Left lung (tissue), 10 donors: ENCODE results near the gene TRRAP. TPM values are rescaled to one million over a fixed set of nuclear protein-coding genes. Genes with fewer than 3 reads are reported as not detected.

Source experiments
- ATAC-seq: fragments of 200-7000 bp; cut with Tn5 transposase; one replicate; pipeline ENCODE4 v1.9.1; 2020; ENCODE audit warnings: moderate library complexity
- DNase-seq, 4 donors: peaks; one replicate each; pipeline ENCODE4 v3.0.0-alpha.2; 2013 to 2020
- H3K27ac ChIP-seq, 2 donors: fragments of 200-600 bp; sonication (generic) in 1 of 2; one replicate each; pipeline versions ENCODE4 v1.5.0 to v1.8.0; 2020 to 2021
- H3K27me3 ChIP-seq, 2 donors: fragments of 200-600 bp; sonication (generic) in 1 of 2; one replicate each; pipeline versions ENCODE4 v1.5.0 to v1.8.0; 2020 to 2021
- H3K36me3 ChIP-seq, 2 donors: fragments of 200-600 bp; sonication (generic) in 1 of 2; one replicate each; pipeline versions ENCODE4 v1.5.0 to v1.8.0; 2020 to 2021
- H3K4me1 ChIP-seq, 2 donors: fragments of 200-600 bp; one replicate each; pipeline ENCODE4 v1.8.0; 2021
- H3K4me3 ChIP-seq, 2 donors: fragments of 200-600 bp; sonication (generic) in 1 of 2; one replicate each; pipeline versions ENCODE4 v1.5.0 to v1.8.0; 2020 to 2021; ENCODE audit warnings: mild to moderate bottlenecking in 1 of 2
- H3K9me3 ChIP-seq, 2 donors: fragments of 200-600 bp; sonication (generic) in 1 of 2; one replicate each; pipeline versions ENCODE4 v1.5.0 to v1.8.0; 2020 to 2021
- CTCF ChIP-seq, 2 donors: fragments of 200-600 bp; sonication (generic) in 1 of 2; IDR thresholded peaks; one replicate each; pipeline versions ENCODE4 v1.5.0 to v1.8.0; 2021; ENCODE audit warnings: antibody characterized with exemption in 2 of 2
- intact Hi-C, 2 donors: fragments of 100-400 bp; cut with DNase I; formaldehyde crosslinking; loops; one replicate each; pipeline versions ENCODE4 v1.11.2 to v1.14.2; 2022
- polyA plus RNA-seq, 6 donors: library from polyadenylated mRNA; unstranded; fragments of 120-200 nt; gene quantifications; one replicate each; pipeline ENCODE4 v1.2.1, GENCODE V29; 2013; ENCODE audit not compliant: insufficient read length in 6 of 6
- total RNA-seq, 2 donors: library from RNA; stranded (reverse); fragmentation: NEBNext Ultra II Directional; extraction: Animal tissue kit (Norgen Biotek cat#: 25700); gene quantifications; one replicate each; pipeline ENCODE4 v1.2.1, GENCODE V29; 2021
- donor health status: DM: no; HTN: yes; CAD: no.
- donor health status: DM: no; HTN: no; CAD: no.

Gene TRRAP
- total and polyA plus RNA-seq, 8 donors, result 32.5 to 40.5 (median 38.2) TPM

- intact Hi-C loops, result no loop called here
- H3K9me3 ChIP-seq, result no peaks in the 10 kb centered on the region
Observed at GRCh38 chr7:99037327-99037940, 159.1 kb downstream of the TRRAP start.

GRCh38 chr7:99038086-99038855, 159.9 kb downstream of the TRRAP start:
- Histone ChIP-seq H3K27ac (no peak overlapping the region), H3K4me3 (no peak overlapping the region), H3K9me3 (no peaks in the 10 kb centered on the region), H3K4me1 (no peaks in the 10 kb centered on the region), H3K36me3 (peaks cover 3 to 98% of the 10 kb centered on the region in 2 donors), H3K27me3 (no peaks in the 10 kb centered on the region)
- ATAC-seq, result no peak
- intact Hi-C loops, result no loop called here
- DNase-seq, result no peak
- no peak for TF ChIP-seq CTCF (IDR thresholded peaks at IDR 0.05)

More at GRCh38 chr7:99037327-99037940, 159.1 kb downstream of the TRRAP start:
- no peaks in the 10 kb centered on the region for H3K27me3 ChIP-seq
- ATAC-seq (no peak), DNase-seq (no peak)
- no peak for TF ChIP-seq CTCF (IDR thresholded peaks at IDR 0.05)
- H3K27ac ChIP-seq, result no peak overlapping the region
- H3K36me3 ChIP-seq, result peaks cover 3 to 100% of the 10 kb centered on the region in 2 donors
- no peak overlapping the region for H3K4me3 ChIP-seq
- no peaks in the 10 kb centered on the region for H3K4me1 ChIP-seq

GRCh38 chr7:99039384-99039891, 161.1 kb downstream of the TRRAP start:
- peaks cover 3 to 98% of the 10 kb centered on the region in 2 donors for H3K36me3 ChIP-seq
- H3K9me3 ChIP-seq, result no peaks in the 10 kb centered on the region
- no peak for TF ChIP-seq CTCF (IDR thresholded peaks at IDR 0.05)
- DNase-seq (no peak), ATAC-seq (no peak)
- no peak overlapping the region for H3K4me3 ChIP-seq
- no peak overlapping the region for H3K27ac ChIP-seq
- no peaks in the 10 kb centered on the region for H3K27me3 ChIP-seq
- H3K4me1 ChIP-seq, result no peaks in the 10 kb centered on the region
- intact Hi-C loops, result no loop called here

GRCh38 chr7:99040104-99040958, 162.0 kb downstream of the TRRAP start:
- no peaks in the 10 kb centered on the region for H3K4me1 ChIP-seq
- no peaks in the 10 kb centered on the region for H3K9me3 ChIP-seq
- no peak overlapping the region for H3K4me3 ChIP-seq
- peak; percentile 60 to 74 for TF ChIP-seq CTCF (IDR thresholded peaks at IDR 0.05)
- ATAC-seq (peak; percentile 86), DNase-seq (peak in 3 of 4 donors; percentile 68 to 90 (median 79))
- intact Hi-C loops, result loop anchor here in 1 of 2 donors (5.0 kb wide), 1 partner anchor 272 kb away; no protein-coding TSS in a partner anchor
- peaks cover 3 to 98% of the 10 kb centered on the region in 2 donors for H3K36me3 ChIP-seq
- H3K27ac ChIP-seq, result no peak overlapping the region
- no peaks in the 10 kb centered on the region for H3K27me3 ChIP-seq
